Activated CD4-positive, alpha-beta T cell treated with anti-CD3 and anti-CD28 coated beads for 4 hours (primary cell): ENCODE data around the gene SPA17.

ENCODE experiments used
- DNase-seq, 2 donors: peaks; one replicate each; pipeline ENCODE4 v3.0.0-alpha.2; 2020

The SPA17 gene

GRCh38 chr11:124663861-124664260, 9.8 kb upstream of the SPA17 start:
- DNase-seq, result no peak

GRCh38 chr11:124667601-124668000, 6.1 kb upstream of the SPA17 start:
- no peak for DNase-seq

- DNase-seq, result peak; percentile 31 to 53
These were observed 4.5 kb upstream of the SPA17 start for GRCh38 chr11:124669193-124669592.

- DNase-seq, result peak; percentile 35 to 39
These were observed 3.0 kb upstream of the SPA17 start for GRCh38 chr11:124670732-124671131.

GRCh38 chr11:124672536-124673215, 1.0 kb upstream of the SPA17 start:
- no peak for DNase-seq

GRCh38 chr11:124674168-124674517, 439 bp downstream of the SPA17 start:
- DNase-seq, result no peak

GRCh38 chr11:124674571-124674970, 867 bp downstream of the SPA17 start:
- no peak for DNase-seq

- no peak for DNase-seq
These were observed 2.7 kb downstream of the SPA17 start for GRCh38 chr11:124676386-124676785.

GRCh38 chr11:124678416-124678815, 4.7 kb downstream of the SPA17 start:
- no peak for DNase-seq

- DNase-seq, result no peak
These were observed 7.7 kb downstream of the SPA17 start for GRCh38 chr11:124681421-124681820.

- no peak for DNase-seq
These were observed 8.7 kb downstream of the SPA17 start for GRCh38 chr11:124682443-124682842.

- no peak for DNase-seq
These were observed 19.4 kb downstream of the SPA17 start for GRCh38 chr11:124693142-124693541.

GRCh38 chr11:124699547-124699946, 25.8 kb downstream of the SPA17 start:
- DNase-seq, result no peak

- DNase-seq, result no peak
These were observed 26.3 kb downstream of the SPA17 start for GRCh38 chr11:124700028-124700427.

- DNase-seq, result no peak
These were observed 34.1 kb downstream of the SPA17 start for GRCh38 chr11:124707829-124708228.

- DNase-seq, result no peak
These were observed 38.7 kb downstream of the SPA17 start for GRCh38 chr11:124712392-124712791.

GRCh38 chr11:124716591-124716990, 42.9 kb downstream of the SPA17 start:
- DNase-seq, result no peak

- DNase-seq, result no peak
These were observed 43.7 kb downstream of the SPA17 start for GRCh38 chr11:124717421-124717785.

- peak in 1 of 2 donors; percentile 7 for DNase-seq
These were observed 44.3 kb downstream of the SPA17 start for GRCh38 chr11:124717786-124718651.

GRCh38 chr11:124718801-124719200, 45.1 kb downstream of the SPA17 start:
- no peak for DNase-seq

- no peak for DNase-seq
These were observed 45.8 kb downstream of the SPA17 start for GRCh38 chr11:124719534-124719933.

- DNase-seq, result no peak
These were observed 48.5 kb downstream of the SPA17 start for GRCh38 chr11:124722176-124722575.

- DNase-seq, result no peak
These were observed 51.4 kb downstream of the SPA17 start for GRCh38 chr11:124724979-124725718.

- DNase-seq, result no peak
These were observed 52.0 kb downstream of the SPA17 start for GRCh38 chr11:124725719-124726105.
